Aorta (tissue), 5 donors: ENCODE data around the gene SMARCD2. TPM values are rescaled to one million over a fixed set of nuclear protein-coding genes. Genes with fewer than 3 reads are reported as not detected.
A peak's percentile ranks its signal among the peaks of the same experiment; 100 is the strongest.

Experiments
- ATAC-seq: fragments of 200-7000 bp; cut with Tn5 transposase; one replicate; pipeline ENCODE4 v1.9.1; 2022; ENCODE audit warnings: moderate library complexity; ENCODE audit not compliant: low FRiP score
- DNase-seq, 2 donors: peaks; one replicate each; pipeline ENCODE4 v3.0.0-alpha.2; 2020
- H3K27ac ChIP-seq, 2 donors: one replicate each; pipeline ENCODE4 v1.5.1; 2013; ENCODE audit warnings: low read length in 2 of 2, mild to moderate bottlenecking in 2 of 2, moderate library complexity in 2 of 2, control low read depth in 1 of 2, inconsistent platforms in 1 of 2, low read depth in 1 of 2
- H3K27me3 ChIP-seq, 2 donors: one replicate each; pipeline ENCODE4 v1.6.1; 2013; ENCODE audit warnings: control low read depth in 1 of 2, low read length in 1 of 2, mild to moderate bottlenecking in 1 of 2, moderate library complexity in 1 of 2; ENCODE audit not compliant: insufficient read depth in 2 of 2, control insufficient read depth in 1 of 2
- H3K36me3 ChIP-seq, 2 donors: one replicate each; pipeline ENCODE4 v1.6.1; 2013; ENCODE audit warnings: control low read depth in 1 of 2, low read length in 1 of 2, mild to moderate bottlenecking in 1 of 2; ENCODE audit not compliant: insufficient read depth in 2 of 2, control insufficient read depth in 1 of 2
- H3K4me1 ChIP-seq, 2 donors: one replicate each; pipeline ENCODE4 v1.6.1; 2013; ENCODE audit warnings: low read length in 2 of 2, control low read depth in 1 of 2, mild to moderate bottlenecking in 1 of 2, moderate library complexity in 1 of 2; ENCODE audit not compliant: insufficient read depth in 2 of 2, control insufficient read depth in 1 of 2
- H3K4me3 ChIP-seq, 2 donors: one replicate each; pipeline ENCODE4 v1.5.1; 2013; ENCODE audit warnings: low read length in 2 of 2, control low read depth in 1 of 2, mild to moderate bottlenecking in 1 of 2
- H3K9me3 ChIP-seq: one replicate; pipeline ENCODE4 v1.6.1; 2013; ENCODE audit warnings: mild to moderate bottlenecking, low read length; ENCODE audit not compliant: control insufficient read depth
- WGBS, 2 donors: extraction: QIAGEN DNeasy Blood & Tissue Kit; methylation state at CpG; one replicate each; pipeline ENCODE4 v1.1.7; 2013; 5-methylcytosine and 5-hydroxymethylcytosine counted together
- intact Hi-C, 2 donors: fragments of 100-400 bp; cut with DNase I; formaldehyde crosslinking; loops; one replicate each; pipeline versions ENCODE4 v1.14.2 to v1.15.0; 2022
- polyA plus RNA-seq, 2 donors: library from polyadenylated mRNA; stranded (reverse); fragments of 200-250 nt; gene quantifications; one replicate each; pipeline ENCODE4 v1.2.3, GENCODE V29; 2013
- total RNA-seq, 2 donors: library from RNA; stranded (reverse); fragmentation: NEBNext Ultra II Directional; extraction: Animal tissue kit (Norgen Biotek cat#: 25700); gene quantifications; one replicate each; pipeline ENCODE4 v1.2.1, GENCODE V29; 2021
- donor health status: healthy with polysubstance abuse.
- donor health status: Bipolar disorder and iron deficiency.
- donor health status: DM: no; HTN: no; CAD: no.
- donor health status: DM: no; HTN: no; CAD: no.
- donor health status: DM: yes; HTN: yes; CAD: no.

The SMARCD2 gene
- total and polyA plus RNA-seq, 4 donors: 37.9 to 69.7 (median 52.3) TPM

DNA sequence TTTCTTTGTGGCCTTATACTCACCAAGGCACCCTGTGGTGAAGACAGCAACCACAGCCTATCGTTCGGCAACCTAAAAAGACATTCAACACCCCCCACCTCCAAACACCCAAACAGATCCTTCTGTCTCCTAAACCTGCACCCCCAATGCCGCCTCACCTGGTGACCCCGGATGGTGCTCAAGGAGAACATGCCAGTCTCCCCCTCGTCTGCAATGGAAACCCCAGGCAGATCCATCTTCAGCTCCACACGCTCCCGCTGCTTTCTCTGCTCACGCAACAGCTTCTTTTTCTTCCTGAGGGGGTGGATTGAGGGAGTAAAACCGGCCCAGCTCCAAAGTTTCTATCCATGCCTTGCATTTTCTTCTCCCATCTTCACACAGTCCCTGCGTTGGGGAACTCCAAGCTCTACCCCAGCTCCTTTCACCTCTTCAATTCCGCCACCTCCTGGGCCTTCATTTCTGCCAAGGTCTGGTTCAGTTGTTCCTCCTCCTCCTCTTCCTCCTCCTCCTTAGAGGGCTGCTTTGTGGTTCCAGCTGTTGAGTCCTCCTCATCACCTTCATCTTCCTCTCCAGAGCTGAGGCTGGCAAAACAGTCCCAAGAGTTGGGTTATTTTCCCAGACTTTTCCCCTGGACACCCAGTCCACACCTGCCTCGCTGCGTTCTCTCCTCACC, 18.7 kb downstream of the SMARCD2 start:
- WGBS, 2 donors: 93% methylated on average over 13 of the region's 13 CpGs
- ATAC-seq (no peak), DNase-seq (peak; percentile 22 to 29)

DNA sequence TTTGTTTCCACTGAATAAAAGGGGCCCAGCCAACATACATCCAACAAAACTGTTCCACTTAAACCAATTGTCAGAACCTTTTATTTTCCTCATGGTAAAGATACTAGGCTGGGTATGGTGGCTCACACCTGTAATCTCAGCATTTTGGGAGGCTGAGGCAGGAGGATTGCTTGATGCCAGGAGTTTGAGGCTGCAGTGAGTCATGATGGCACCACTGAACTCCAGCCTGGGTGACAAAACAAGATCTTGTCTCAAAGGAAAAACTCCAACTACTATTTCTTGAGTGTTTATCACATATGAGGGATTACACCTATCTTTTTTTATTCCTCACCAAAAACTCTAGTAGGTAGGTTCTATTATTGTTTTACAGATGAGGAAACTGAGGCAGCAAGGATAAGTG, 19.9 kb downstream of the SMARCD2 start:
- DNase-seq: no peak
- H3K9me3 ChIP-seq: no peaks in the 10 kb centered on the region
- no peaks in the 10 kb centered on the region for H3K4me1 ChIP-seq
- H3K4me3 ChIP-seq: no peak overlapping the region
- no peak overlapping the region for H3K27ac ChIP-seq
- no peaks in the 10 kb centered on the region for H3K27me3 ChIP-seq
- intact Hi-C loops: no loop called here
- H3K36me3 ChIP-seq: peaks cover 4 to 28% of the 10 kb centered on the region in 2 donors
- ATAC-seq: no peak

More for the DNA sequence above, 18.7 kb downstream of the SMARCD2 start:
- intact Hi-C loops: no loop called here
- H3K9me3 ChIP-seq: no peaks in the 10 kb centered on the region
- H3K27ac ChIP-seq: no peak overlapping the region
- H3K4me1 ChIP-seq: no peaks in the 10 kb centered on the region
- H3K36me3 ChIP-seq: peaks cover 4 to 24% of the 10 kb centered on the region in 2 donors
- no peak overlapping the region for H3K4me3 ChIP-seq
- no peaks in the 10 kb centered on the region for H3K27me3 ChIP-seq

DNA sequence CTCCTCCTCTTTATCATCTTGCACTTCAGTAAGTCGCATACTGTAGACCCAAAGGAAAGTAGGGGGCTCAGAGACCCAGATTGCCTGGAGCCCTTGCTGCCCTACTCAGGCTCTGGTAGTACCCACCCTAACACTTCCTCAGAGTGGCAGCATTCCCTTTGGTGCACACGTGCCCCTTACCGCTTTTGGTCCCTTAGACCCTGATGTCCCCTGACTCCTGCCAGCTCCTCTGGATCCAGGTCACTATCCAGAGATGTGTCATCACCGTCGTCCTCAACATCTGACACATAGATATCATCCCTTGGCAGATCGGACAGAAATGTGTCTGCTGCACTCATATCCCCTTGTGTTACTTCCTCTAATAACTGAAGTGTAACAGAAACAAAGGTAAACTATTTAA, 20.7 kb downstream of the SMARCD2 start:
- Histone ChIP-seq H3K4me1 (no peaks in the 10 kb centered on the region), H3K4me3 (no peak overlapping the region), H3K27ac (no peak overlapping the region), H3K36me3 (peaks cover 7 to 28% of the 10 kb centered on the region in 2 donors), H3K27me3 (no peaks in the 10 kb centered on the region), H3K9me3 (no peaks in the 10 kb centered on the region)
- intact Hi-C loops: no loop called here
- DNase-seq: peak in 1 of 2 donors; percentile 44
- ATAC-seq: no peak
- 77 to 79% methylated on average over 6 of the region's 6 CpGs for WGBS, 2 donors

DNA sequence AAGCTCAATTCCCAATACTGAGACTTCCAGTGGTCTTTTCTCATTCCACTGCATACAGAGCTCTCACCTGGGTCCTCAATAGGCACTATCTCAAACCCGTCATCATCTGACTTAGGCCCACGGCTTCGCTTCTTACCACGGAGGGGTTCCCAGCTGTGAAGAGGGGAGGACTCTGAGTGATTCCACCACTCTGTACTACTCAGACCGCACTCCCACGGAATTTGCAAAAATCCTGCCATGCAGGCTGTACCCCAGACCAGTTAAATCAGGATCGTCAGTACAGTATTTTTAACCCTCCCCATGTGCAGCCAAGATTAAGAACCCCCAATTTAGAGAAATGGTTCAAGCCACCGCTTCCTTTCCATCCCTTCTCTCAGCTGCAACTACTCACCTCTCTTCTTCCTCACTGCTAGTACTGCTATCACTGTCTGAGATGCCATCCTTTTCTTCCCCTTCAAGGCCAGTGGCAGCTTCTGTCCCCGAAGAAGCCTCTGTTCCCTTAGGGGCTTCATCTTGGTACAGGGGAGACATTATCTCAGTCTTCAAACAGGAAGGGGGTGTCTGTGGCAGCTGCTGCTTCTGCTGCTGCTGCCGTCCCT, 21.4 kb downstream of the SMARCD2 start:
- Histone ChIP-seq H3K4me1 (no peaks in the 10 kb centered on the region), H3K27ac (no peak overlapping the region), H3K4me3 (no peak overlapping the region), H3K36me3 (peaks cover 11 to 28% of the 10 kb centered on the region in 2 donors), H3K27me3 (no peaks in the 10 kb centered on the region), H3K9me3 (no peaks in the 10 kb centered on the region)
- ATAC-seq (no peak), DNase-seq (peak in 1 of 2 donors; percentile 42)
- intact Hi-C loops: no loop called here
- 82 to 84% methylated on average over 10 of the region's 10 CpGs for WGBS, 2 donors

DNA sequence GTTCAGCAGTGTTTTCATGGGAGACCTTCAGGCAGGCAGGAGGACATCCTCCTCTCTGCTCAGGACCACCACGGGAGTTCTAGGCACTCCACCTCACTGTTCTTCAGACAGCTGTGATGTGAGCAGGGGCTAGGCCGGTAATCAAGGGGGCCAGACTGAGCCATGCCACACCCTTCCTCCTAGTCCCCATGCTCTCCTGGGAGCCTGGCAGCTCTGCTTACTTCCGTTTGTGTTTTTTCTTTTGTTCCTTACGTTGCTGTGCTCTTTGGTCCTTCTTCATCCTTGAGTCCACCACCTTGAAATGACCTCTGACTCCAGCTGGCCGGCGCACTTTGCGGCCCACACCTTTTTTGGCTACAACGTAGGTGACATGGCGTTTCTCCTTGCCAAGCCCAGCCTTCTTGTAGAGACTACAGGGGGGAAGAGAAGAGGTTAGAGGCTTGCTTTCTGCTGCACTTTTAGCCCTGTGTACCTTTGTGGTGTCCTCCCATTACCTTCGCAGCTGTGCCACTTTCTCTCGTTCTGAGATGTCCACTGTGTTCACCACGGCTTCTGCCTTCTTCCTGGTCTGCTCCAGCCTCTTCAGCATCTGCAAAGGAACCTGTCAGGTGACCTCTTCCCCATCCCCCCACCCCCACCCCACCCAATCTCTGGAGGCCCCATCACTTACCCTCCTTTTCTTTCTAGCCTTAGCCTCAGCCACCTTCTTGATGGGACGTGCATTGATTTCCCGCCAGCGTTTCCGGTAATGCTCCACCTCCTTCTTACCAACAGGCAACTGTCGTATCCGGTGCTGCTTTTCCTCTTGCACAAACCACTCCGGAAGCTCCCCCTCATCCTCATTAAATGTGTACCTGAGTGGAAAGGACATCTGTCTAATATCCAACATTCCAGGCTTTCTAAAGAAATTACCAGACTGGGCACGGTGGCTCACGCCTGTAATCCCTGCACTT, 22.6 kb downstream of the SMARCD2 start:
- no peak for ATAC-seq
- intact Hi-C loops: no loop called here
- 74 to 77% methylated on average over 21 of the region's 21 CpGs for WGBS, 2 donors

DNA sequence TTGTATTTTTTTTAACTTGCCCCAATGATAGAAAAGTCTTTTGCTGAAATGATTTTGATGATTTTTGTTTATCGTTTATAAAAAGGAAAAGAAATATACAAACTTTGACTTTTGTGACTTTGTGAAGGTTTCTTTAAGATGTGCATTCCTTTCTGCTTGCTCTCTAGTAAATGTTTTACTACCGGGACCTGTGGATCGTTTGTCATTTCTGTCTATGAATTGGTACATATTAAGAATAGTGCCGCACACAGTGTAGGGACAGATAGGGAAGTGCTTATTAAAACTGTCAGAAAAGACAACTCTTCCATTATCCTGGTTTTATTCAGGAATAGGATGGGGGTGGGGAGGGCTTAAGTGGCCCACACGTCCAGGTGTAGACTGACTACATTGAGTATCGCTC, 23.4 kb downstream of the SMARCD2 start:
- ATAC-seq (no peak), DNase-seq (no peak)
- Histone ChIP-seq H3K4me3 (no peak overlapping the region), H3K9me3 (no peaks in the 10 kb centered on the region), H3K4me1 (no peaks in the 10 kb centered on the region), H3K36me3 (peaks cover 11 to 26% of the 10 kb centered on the region in 2 donors), H3K27me3 (no peaks in the 10 kb centered on the region), H3K27ac (no peak overlapping the region)
- intact Hi-C loops: no loop called here
- WGBS, 2 donors: 53 to 63% methylated on average over 6 of the region's 6 CpGs

More for the DNA sequence above, 22.6 kb downstream of the SMARCD2 start:
- no peaks in the 10 kb centered on the region for H3K27me3 ChIP-seq
- DNase-seq: peak in 1 of 2 donors; percentile 27
- H3K9me3 ChIP-seq: no peaks in the 10 kb centered on the region
- H3K27ac ChIP-seq: no peak overlapping the region
- H3K36me3 ChIP-seq: peaks cover 11 to 31% of the 10 kb centered on the region in 2 donors
- no peak overlapping the region for H3K4me3 ChIP-seq
- no peaks in the 10 kb centered on the region for H3K4me1 ChIP-seq

DNA sequence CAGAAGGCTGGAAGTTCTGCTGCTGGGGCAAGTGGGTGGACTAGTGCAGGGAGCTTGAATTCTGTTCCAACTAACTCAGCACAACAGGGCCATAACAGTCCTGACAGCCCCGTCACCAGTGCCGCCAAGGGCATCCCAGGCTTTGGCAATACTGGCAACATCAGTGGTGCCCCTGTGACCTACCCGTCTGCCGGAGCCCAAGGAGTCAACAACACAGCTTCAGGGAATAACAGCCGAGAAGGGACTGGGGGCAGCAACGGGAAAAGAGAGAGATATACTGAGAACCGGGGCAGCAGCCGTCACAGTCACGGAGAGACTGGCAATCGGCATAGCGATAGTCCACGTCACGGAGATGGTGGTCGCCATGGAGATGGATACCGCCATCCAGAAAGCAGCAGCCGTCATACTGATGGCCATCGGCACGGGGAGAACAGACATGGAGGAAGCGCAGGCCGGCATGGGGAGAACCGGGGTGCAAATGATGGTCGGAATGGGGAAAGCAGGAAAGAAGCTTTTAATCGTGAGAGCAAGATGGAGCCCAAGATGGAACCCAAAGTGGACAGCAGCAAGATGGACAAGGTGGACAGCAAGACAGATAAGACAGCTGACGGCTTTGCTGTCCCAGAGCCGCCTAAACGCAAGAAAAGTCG, 24.6 kb downstream of the SMARCD2 start:
- peak in 1 of 2 donors; percentile 69 for DNase-seq
- Histone ChIP-seq H3K9me3 (no peaks in the 10 kb centered on the region), H3K36me3 (peaks cover 11 to 27% of the 10 kb centered on the region in 2 donors), H3K27me3 (no peaks in the 10 kb centered on the region), H3K4me1 (no peaks in the 10 kb centered on the region), H3K4me3 (no peak overlapping the region), H3K27ac (no peak overlapping the region)
- intact Hi-C loops: no loop called here
- WGBS, 2 donors: 93 to 94% methylated on average over 27 of the region's 27 CpGs
- ATAC-seq: no peak

DNA sequence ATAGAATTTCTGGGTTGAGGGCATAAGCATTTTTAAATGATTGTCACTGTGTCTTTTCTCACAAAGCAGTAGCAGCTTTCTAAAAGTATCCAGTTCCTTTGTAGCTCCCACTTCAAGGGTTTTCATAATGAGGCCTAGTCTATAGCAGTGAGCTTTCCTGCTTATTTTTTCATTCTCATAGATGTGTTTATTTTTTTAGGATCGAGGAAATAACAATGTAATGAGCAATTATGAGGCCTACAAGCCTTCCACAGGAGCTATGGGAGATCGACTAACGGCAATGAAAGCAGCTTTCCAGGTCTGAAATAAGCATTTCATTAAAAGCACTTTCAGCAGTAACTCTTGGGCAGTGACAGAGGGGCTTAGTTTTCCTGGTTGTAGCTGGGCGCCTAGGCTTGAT, 25.8 kb downstream of the SMARCD2 start:
- Histone ChIP-seq H3K27me3 (no peaks in the 10 kb centered on the region), H3K4me3 (no peak overlapping the region), H3K4me1 (no peaks in the 10 kb centered on the region), H3K27ac (no peak overlapping the region), H3K9me3 (no peaks in the 10 kb centered on the region), H3K36me3 (peaks cover 13 to 31% of the 10 kb centered on the region in 2 donors)
- intact Hi-C loops: no loop called here
- WGBS, 2 donors: 78 to 79% methylated on average over 4 of the region's 4 CpGs
- DNase-seq: no peak
- no peak for ATAC-seq
